Nephron progenitor cell (in vitro differentiated cells): ENCODE data around the gene EVI5L.
A peak's percentile ranks its signal among the peaks of the same experiment; 100 is the strongest.

Experiments used
- DNase-seq: peaks from one replicate; pipeline ENCODE4 v3.0.0; 2021
- H3K27ac Mint-ChIP-seq: 2 replicates; pipeline ENCODE4 v1.8.0; 2021; ENCODE audit warnings: mild to moderate bottlenecking, moderate library complexity, mixed read lengths
- H3K27me3 Mint-ChIP-seq: 2 replicates; pipeline ENCODE4 v1.8.0; 2021; ENCODE audit warnings: mild to moderate bottlenecking, low read depth, mixed read lengths; ENCODE audit not compliant: poor library complexity
- H3K36me3 Mint-ChIP-seq: 2 replicates; pipeline ENCODE4 v1.8.0; 2021; ENCODE audit warnings: low read depth, mixed read lengths
- H3K4me1 Mint-ChIP-seq: 2 replicates; pipeline ENCODE4 v1.8.0; 2021; ENCODE audit warnings: mixed read lengths
- H3K4me3 Mint-ChIP-seq: 2 replicates; pipeline ENCODE4 v1.8.0; 2021; ENCODE audit warnings: mild to moderate bottlenecking, moderate library complexity, mixed read lengths
- H3K9me3 Mint-ChIP-seq: 2 replicates; pipeline ENCODE4 v1.8.0; 2021; ENCODE audit warnings: mild to moderate bottlenecking, moderate library complexity, mixed read lengths
- CTCF ChIP-seq: fragments of 200-600 bp; sonication (generic); IDR thresholded peaks from 2 replicates; pipeline ENCODE4 v1.5.0; 2021; ENCODE audit warnings: antibody characterized with exemption

EVI5L gene

GRCh38 chr19:7829166-7829520, 875 bp upstream of the EVI5L start:
- no peak for DNase-seq
- Mint-ChIP-seq H3K27me3 (peaks cover 62% of the 10 kb centered on the region), H3K27ac (no peak overlapping the region), H3K9me3 (peaks cover 4% of the 10 kb centered on the region), H3K4me1 (peaks cover 19% of the 10 kb centered on the region), H3K36me3 (no peaks in the 10 kb centered on the region), H3K4me3 (peak overlapping the region; percentile 85)
- no peak for TF ChIP-seq CTCF

- H3K4me1 Mint-ChIP-seq, result peaks cover 19% of the 10 kb centered on the region
- no peak for TF ChIP-seq CTCF
- peak overlapping the region; percentile 83 for H3K4me3 Mint-ChIP-seq
- H3K27me3 Mint-ChIP-seq, result peaks cover 54% of the 10 kb centered on the region
- peaks cover 4% of the 10 kb centered on the region for H3K9me3 Mint-ChIP-seq
- H3K27ac Mint-ChIP-seq, result no peak overlapping the region
- DNase-seq, result no peak
- H3K36me3 Mint-ChIP-seq, result no peaks in the 10 kb centered on the region
Observed at GRCh38 chr19:7830272-7830771, 304 bp downstream of the EVI5L start.

GRCh38 chr19:7830823-7831222, 805 bp downstream of the EVI5L start:
- H3K27me3 Mint-ChIP-seq, result peaks cover 49% of the 10 kb centered on the region
- peaks cover 4% of the 10 kb centered on the region for H3K9me3 Mint-ChIP-seq
- no peak for DNase-seq
- peaks cover 19% of the 10 kb centered on the region for H3K4me1 Mint-ChIP-seq
- no peak overlapping the region for H3K27ac Mint-ChIP-seq
- H3K4me3 Mint-ChIP-seq, result peak overlapping the region; percentile 83
- H3K36me3 Mint-ChIP-seq, result no peaks in the 10 kb centered on the region
- TF ChIP-seq CTCF, result no peak

GRCh38 chr19:7831452-7831851, 1.4 kb downstream of the EVI5L start:
- H3K27ac Mint-ChIP-seq, result peak overlapping the region; percentile 36
- H3K27me3 Mint-ChIP-seq, result peaks cover 45% of the 10 kb centered on the region
- H3K4me3 Mint-ChIP-seq, result peak overlapping the region; percentile 83
- peaks cover 19% of the 10 kb centered on the region for H3K4me1 Mint-ChIP-seq
- peak; percentile 57 for DNase-seq
- no peaks in the 10 kb centered on the region for H3K36me3 Mint-ChIP-seq
- TF ChIP-seq CTCF, result peak; percentile 26
- peaks cover 4% of the 10 kb centered on the region for H3K9me3 Mint-ChIP-seq

GRCh38 chr19:7832009-7832408, 2.0 kb downstream of the EVI5L start:
- DNase-seq, result no peak
- no peak for TF ChIP-seq CTCF
- peaks cover 19% of the 10 kb centered on the region for H3K4me1 Mint-ChIP-seq
- peak overlapping the region; percentile 83 for H3K4me3 Mint-ChIP-seq
- H3K9me3 Mint-ChIP-seq, result peaks cover 4% of the 10 kb centered on the region
- no peaks in the 10 kb centered on the region for H3K36me3 Mint-ChIP-seq
- no peak overlapping the region for H3K27ac Mint-ChIP-seq
- H3K27me3 Mint-ChIP-seq, result peaks cover 40% of the 10 kb centered on the region

- H3K27me3 Mint-ChIP-seq, result peaks cover 35% of the 10 kb centered on the region
- H3K4me3 Mint-ChIP-seq, result no peak overlapping the region
- H3K4me1 Mint-ChIP-seq, result peaks cover 19% of the 10 kb centered on the region
- H3K36me3 Mint-ChIP-seq, result no peaks in the 10 kb centered on the region
- no peak for TF ChIP-seq CTCF
- no peak for DNase-seq
- peaks cover 4% of the 10 kb centered on the region for H3K9me3 Mint-ChIP-seq
- peak overlapping the region; percentile 29 for H3K27ac Mint-ChIP-seq
Observed at GRCh38 chr19:7832781-7833180, 2.8 kb downstream of the EVI5L start.
